ENCODE results near the gene HPS6. TPM values are rescaled to one million over a fixed set of nuclear protein-coding genes. Genes with fewer than 3 reads are reported as not detected.
A peak's percentile ranks its signal among the peaks of the same experiment; 100 is the strongest.

Gene HPS6
- total RNA-seq, 1 donor from 2014 or later = 29.7 TPM

GRCh38 chr10:102065561-102066398 is 631 bp downstream of the HPS6 start:
- Histone ChIP-seq H3K9me3 (no peaks in the 10 kb centered on the region), H3K36me3 (no peaks in the 10 kb centered on the region), H3K4me1 (peaks cover 37% of the 10 kb centered on the region), H3K27me3 (no peaks in the 10 kb centered on the region), H3K27ac (peak overlapping the region; percentile 87), H3K4me3 (peak overlapping the region; percentile 91 to 95)
- DNase-seq (ENCODE audit: extremely low spot score in 2 of 2) = no peak
- intact Hi-C loops (cut with DNase I) = no loop called here
- TF ChIP-seq CTCF (IDR thresholded peaks at IDR 0.05) (no peak), POLR2AphosphoS5 (IDR thresholded peaks at IDR 0.05; ENCODE audit: insufficient read depth in 1 of 2, low read depth in 1 of 2) (no peak), POLR2A (IDR thresholded peaks at IDR 0.05) (no peak)

DNA sequence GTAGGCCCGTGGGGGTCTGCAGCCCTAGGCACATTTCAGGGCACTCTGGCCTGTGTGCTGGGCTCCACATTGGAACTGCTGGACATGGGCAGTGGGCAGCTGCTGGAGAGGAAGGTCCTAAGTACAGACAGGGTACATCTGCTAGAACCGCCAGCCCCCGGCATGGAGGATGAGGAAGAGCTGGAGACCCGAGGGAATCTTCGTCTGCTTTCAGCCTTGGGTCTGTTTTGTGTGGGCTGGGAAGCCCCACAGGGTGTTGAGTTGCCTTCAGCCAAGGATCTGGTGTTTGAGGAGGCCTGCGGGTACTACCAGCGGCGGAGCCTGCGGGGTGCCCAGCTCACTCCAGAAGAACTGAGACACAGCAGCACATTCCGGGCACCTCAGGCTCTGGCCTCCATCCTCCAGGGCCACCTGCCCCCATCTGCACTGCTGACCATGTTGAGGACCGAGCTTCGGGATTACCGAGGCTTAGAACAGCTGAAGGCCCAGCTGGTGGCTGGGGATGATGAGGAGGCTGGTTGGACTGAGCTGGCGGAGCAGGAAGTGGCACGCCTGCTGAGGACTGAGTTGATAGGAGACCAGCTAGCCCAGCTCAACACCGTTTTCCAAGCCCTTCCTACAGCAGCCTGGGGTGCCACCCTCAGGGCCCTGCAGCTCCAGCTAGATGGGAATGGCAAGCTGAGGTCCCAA is 1.4 kb downstream of the HPS6 start:
- DNase-seq (ENCODE audit: extremely low spot score in 2 of 2) = no peak
- Histone ChIP-seq H3K27ac (peak overlapping the region; percentile 87), H3K9me3 (no peaks in the 10 kb centered on the region)

DNA sequence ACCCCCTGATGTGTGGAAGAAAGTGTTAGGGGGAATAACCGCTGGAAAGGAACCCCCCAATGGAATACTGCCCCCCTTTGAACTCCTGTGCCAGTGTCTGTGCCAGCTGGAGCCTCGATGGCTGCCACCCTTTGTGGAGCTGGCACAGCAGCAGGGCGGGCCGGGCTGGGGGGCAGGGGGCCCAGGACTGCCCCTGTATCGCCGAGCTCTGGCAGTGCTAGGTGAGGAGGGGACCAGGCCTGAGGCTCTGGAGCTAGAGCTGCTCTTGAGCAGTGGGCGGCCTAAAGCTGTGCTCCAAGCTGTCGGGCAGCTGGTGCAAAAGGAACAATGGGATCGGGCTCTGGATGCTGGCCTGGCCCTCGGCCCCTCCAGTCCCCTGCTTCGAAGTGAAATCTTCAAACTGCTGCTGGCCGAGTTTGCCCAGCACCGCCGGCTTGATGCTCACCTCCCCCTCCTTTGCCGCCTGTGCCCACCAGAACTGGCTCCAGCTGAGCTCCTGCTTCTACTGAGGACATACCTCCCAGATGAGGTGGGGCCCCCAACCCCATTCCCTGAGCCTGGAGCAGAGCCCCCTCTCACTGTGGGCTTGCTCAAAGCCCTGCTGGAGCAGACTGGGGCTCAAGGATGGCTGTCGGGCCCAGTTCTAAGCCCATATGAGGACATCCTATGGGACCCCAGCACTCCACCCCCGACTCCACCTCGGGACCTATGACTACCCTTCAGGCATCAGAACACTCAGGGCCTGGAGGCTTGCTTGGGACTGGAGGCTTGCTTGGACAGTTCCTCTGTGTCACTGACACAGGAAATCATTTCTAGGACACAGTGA is 2.2 kb downstream of the HPS6 start:
- H3K27me3 ChIP-seq = no peaks in the 10 kb centered on the region
- H3K27ac ChIP-seq = no peak overlapping the region
- TF ChIP-seq CTCF (IDR thresholded peaks at IDR 0.05) (no peak), POLR2AphosphoS5 (IDR thresholded peaks at IDR 0.05; ENCODE audit: insufficient read depth in 1 of 2, low read depth in 1 of 2) (no peak), POLR2A (IDR thresholded peaks at IDR 0.05) (no peak)
- H3K36me3 ChIP-seq = no peaks in the 10 kb centered on the region
- intact Hi-C loops (cut with DNase I) = no loop called here
- H3K4me3 ChIP-seq = no peak overlapping the region
- H3K4me1 ChIP-seq = peaks cover 37% of the 10 kb centered on the region
- no peak for DNase-seq (ENCODE audit: extremely low spot score in 2 of 2)
- no peaks in the 10 kb centered on the region for H3K9me3 ChIP-seq

More for the DNA sequence above, 1.4 kb downstream of the HPS6 start:
- intact Hi-C loops (cut with DNase I) = no loop called here
- no peak for TF ChIP-seq CTCF (IDR thresholded peaks at IDR 0.05)
- TF ChIP-seq POLR2AphosphoS5 (IDR thresholded peaks at IDR 0.05; ENCODE audit: insufficient read depth in 1 of 2, low read depth in 1 of 2) = no peak
- TF ChIP-seq POLR2A (IDR thresholded peaks at IDR 0.05) = no peak
- H3K4me1 ChIP-seq = peaks cover 37% of the 10 kb centered on the region
- no peaks in the 10 kb centered on the region for H3K27me3 ChIP-seq
- H3K36me3 ChIP-seq = no peaks in the 10 kb centered on the region
- H3K4me3 ChIP-seq = peak overlapping the region; percentile 91 to 95

GRCh38 chr10:102068216-102068615 is 3.1 kb downstream of the HPS6 start:
- Histone ChIP-seq H3K4me1 (peaks cover 37% of the 10 kb centered on the region), H3K36me3 (no peaks in the 10 kb centered on the region), H3K4me3 (no peak overlapping the region), H3K9me3 (no peaks in the 10 kb centered on the region), H3K27ac (no peak overlapping the region), H3K27me3 (no peaks in the 10 kb centered on the region)
- intact Hi-C loops (cut with DNase I) = no loop called here
- DNase-seq (ENCODE audit: extremely low spot score in 2 of 2) = no peak
- TF ChIP-seq POLR2A (IDR thresholded peaks at IDR 0.05) (no peak), POLR2AphosphoS5 (IDR thresholded peaks at IDR 0.05; ENCODE audit: insufficient read depth in 1 of 2, low read depth in 1 of 2) (no peak), CTCF (IDR thresholded peaks at IDR 0.05) (no peak)
